Esophagus (tissue), 2 donors: ENCODE data around the gene EEF2. TPM values are rescaled to one million over a fixed set of nuclear protein-coding genes. Genes with fewer than 3 reads are reported as not detected.
"Not testable (repeated sequence)": the region's sequence is repeated elsewhere in the genome, so short reads cannot be mapped to it uniquely, and the experiment has no call there.

Experiments used
- H3K27ac ChIP-seq, 2 donors: one replicate each; pipeline ENCODE4 v1.5.1; 2013; ENCODE audit warnings: low read depth in 2 of 2, mild to moderate bottlenecking in 2 of 2, inconsistent platforms in 1 of 2, low read length in 1 of 2, moderate library complexity in 1 of 2
- H3K27me3 ChIP-seq, 2 donors: one replicate each; pipeline ENCODE4 v1.6.1; 2013; ENCODE audit warnings: low read length in 2 of 2, control low read depth in 1 of 2, mild to moderate bottlenecking in 1 of 2; ENCODE audit not compliant: insufficient read depth in 2 of 2, control insufficient read depth in 1 of 2
- H3K36me3 ChIP-seq, 2 donors: one replicate each; pipeline ENCODE4 v1.6.1; 2013; ENCODE audit warnings: low read length in 1 of 2; ENCODE audit not compliant: control insufficient read depth in 2 of 2, insufficient read depth in 2 of 2
- H3K4me1 ChIP-seq, 2 donors: one replicate each; pipeline ENCODE4 v1.6.1; 2013; ENCODE audit warnings: low read length in 1 of 2; ENCODE audit not compliant: control insufficient read depth in 2 of 2, insufficient read depth in 2 of 2
- H3K4me3 ChIP-seq, 2 donors: one replicate each; pipeline ENCODE4 v1.5.1; 2013; ENCODE audit warnings: low read length in 2 of 2, mild to moderate bottlenecking in 2 of 2, low read depth in 1 of 2, moderate library complexity in 1 of 2
- H3K9me3 ChIP-seq, 2 donors: one replicate each; pipeline ENCODE4 v1.6.1; 2013; ENCODE audit warnings: mild to moderate bottlenecking in 2 of 2, low read depth in 1 of 2, low read length in 1 of 2, moderate library complexity in 1 of 2; ENCODE audit not compliant: control insufficient read depth in 2 of 2, insufficient read depth in 1 of 2
- WGBS, 2 donors: extraction: QIAGEN DNeasy Blood & Tissue Kit; methylation state at CpG; one replicate each; pipeline ENCODE4 v1.1.7; 2013; 5-methylcytosine and 5-hydroxymethylcytosine counted together
- polyA plus RNA-seq, 2 donors: library from polyadenylated mRNA; stranded (reverse); fragments of 200-250 nt; gene quantifications; one replicate each; pipeline ENCODE4 v1.2.3, GENCODE V29; 2013
- donor health status: healthy with polysubstance abuse.
- donor health status: Bipolar disorder and iron deficiency.

The EEF2 gene
- polyA plus RNA-seq, 2 donors = 494 to 820 TPM

- H3K36me3 ChIP-seq, H3K27me3 ChIP-seq, H3K4me3 ChIP-seq, H3K9me3 ChIP-seq, H3K4me1 ChIP-seq, H3K27ac ChIP-seq: not testable (repeated sequence)
- 88 to 90% methylated on average over 22 of the region's 22 CpGs for WGBS, 2 donors
Measured at GRCh38 chr19:3938300-3938950, 46.8 kb downstream of the EEF2 start.

DNA sequence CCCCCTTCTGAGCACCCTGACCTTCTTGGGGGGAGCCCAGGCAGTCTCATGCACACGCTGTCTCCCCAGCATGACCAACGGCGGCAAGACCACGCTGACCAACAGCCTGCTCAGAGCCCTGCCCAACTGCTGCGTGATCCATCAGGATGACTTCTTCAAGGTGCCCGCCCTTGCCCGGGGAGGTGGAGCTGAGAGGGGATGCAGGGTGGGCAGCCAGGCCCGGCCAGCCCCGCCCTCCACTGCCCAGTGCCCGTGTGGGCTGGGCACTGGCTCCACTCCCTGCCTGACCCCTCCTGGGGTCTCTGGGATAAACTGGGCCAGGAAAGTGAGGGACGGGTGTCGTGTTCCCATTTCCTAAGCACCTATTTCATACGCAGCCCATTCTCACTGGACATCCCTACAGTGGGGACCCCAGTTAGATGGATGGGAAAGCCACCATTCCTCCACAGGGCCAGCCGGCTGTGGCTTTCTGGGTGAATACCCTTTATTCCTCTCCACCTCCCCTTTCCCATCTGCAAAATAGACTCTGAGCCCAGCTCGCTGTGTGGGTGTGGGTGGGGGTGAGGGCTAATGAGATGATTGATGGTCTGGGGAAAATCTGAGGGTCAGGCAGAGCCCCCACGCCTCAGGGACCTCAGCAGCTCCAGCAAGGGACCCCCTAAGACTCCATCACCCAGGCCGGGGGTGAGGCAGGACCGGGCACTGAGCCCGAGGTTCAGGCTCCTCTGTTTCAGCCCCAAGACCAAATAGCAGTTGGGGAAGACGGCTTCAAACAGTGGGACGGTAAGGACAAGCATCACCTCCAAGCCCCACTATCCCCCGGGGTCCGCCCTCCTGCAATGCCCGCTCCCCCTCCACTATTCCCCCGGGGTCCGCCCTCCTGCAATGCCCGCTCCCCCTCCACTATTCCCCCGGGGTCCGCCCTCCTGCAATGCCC lies 48.5 kb downstream of the EEF2 start:
- no peaks in the 10 kb centered on the region for H3K36me3 ChIP-seq
- H3K9me3 ChIP-seq = no peaks in the 10 kb centered on the region
- peaks cover 0 to 2% of the 10 kb centered on the region in 2 donors for H3K4me1 ChIP-seq
- no peak overlapping the region for H3K27ac ChIP-seq
- 78 to 80% methylated on average over 26 to 27 of the region's 29 CpGs for WGBS, 2 donors
- H3K27me3 ChIP-seq = no peaks in the 10 kb centered on the region
- H3K4me3 ChIP-seq = no peak overlapping the region

DNA sequence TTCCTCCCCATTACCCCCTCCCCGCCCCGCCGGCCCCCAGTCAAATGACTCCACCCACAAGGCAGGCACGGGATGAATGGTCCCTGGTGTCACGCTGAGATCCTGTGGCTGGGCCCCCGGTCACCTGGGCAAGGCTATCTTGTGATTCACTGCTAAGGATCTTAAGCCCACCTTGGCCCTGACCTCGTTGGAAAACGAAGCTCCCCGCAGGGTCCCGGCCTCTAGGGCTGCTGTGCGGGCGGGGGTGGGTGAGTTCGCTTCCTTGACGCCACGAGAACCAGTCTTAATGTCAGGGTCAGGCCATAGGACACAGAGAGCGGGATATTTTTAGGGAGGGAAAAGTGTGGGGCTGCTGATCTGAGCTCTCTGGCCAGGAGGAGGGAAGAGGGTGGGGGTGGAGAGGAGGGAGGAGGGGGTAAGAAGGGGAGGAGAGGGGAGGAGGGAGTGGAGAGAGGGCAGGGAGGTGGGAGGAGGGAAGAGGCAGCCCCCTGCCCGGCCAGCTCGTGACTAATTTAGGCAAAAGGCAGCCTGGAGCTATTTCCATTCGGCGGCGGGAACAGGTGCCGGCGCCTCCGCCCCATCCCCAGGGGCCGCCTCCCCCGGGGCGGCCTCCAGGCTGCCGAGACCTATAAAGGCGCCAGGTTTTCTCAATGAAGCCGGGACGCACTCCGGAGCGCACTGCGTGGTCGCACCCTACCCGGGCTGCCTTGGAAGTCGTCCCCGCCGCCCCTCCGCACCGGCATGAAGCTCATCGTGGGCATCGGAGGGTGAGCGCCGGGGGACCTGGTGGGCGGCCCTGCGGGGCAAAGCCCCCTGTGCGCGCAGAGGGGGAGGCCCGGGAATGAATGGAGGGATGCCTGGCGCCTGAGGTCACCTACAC lies 52.1 kb downstream of the EEF2 start, which contains the start of gene NMRK2:
TSS of gene NMRK2 (plus strand) at position 139 of the 880 bp plus-strand sequence. CDS start at position 742, 603 bp downstream.
- Histone ChIP-seq H3K9me3 (no peaks in the 10 kb centered on the region), H3K27me3 (no peaks in the 10 kb centered on the region), H3K4me1 (peaks cover 0 to 2% of the 10 kb centered on the region in 2 donors), H3K4me3 (no peak within 1 kb of the TSS), H3K27ac (no peak within 1 kb of the TSS), H3K36me3 (no peaks in the 10 kb centered on the region)
- WGBS, 2 donors = 4 to 5% methylated on average over 46 to 51 of the region's 51 CpGs

DNA sequence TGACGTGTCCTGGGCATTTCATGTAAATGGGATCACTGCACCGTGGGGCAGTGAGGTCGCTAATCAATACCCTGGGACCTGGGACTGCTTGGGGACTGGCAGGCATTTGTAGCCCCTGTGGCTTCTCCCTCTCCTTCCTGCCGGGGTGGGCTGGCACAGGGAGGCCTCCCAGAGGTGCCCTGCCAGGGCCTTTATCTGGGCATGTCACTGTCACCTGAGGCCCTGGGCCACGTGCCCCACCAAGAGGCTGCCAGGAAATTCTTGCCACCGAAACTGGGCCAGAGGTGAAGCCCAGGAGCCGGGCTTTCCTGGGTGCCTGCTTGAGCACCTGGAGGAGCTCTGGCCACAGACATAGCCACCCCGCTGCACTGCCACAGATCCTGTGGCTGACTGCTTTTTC lies 54.2 kb downstream of the EEF2 start:
- H3K4me3 ChIP-seq = no peak overlapping the region
- H3K4me1 ChIP-seq = peaks cover 0 to 2% of the 10 kb centered on the region in 2 donors
- H3K27ac ChIP-seq = no peak overlapping the region
- WGBS, 2 donors = 53 to 56% methylated on average over 8 of the region's 8 CpGs
- no peaks in the 10 kb centered on the region for H3K36me3 ChIP-seq
- H3K9me3 ChIP-seq = no peaks in the 10 kb centered on the region
- H3K27me3 ChIP-seq = no peaks in the 10 kb centered on the region

Other genes starting within 250 kb of the EEF2 start
- gene APBA3, start 223.8 kb downstream of the EEF2 start, polyA plus RNA-seq = 10 to 100 TPM; 12.1 to 16.3 TPM
- 10 to 100 TPM; 80.0 to 83.8 TPM for gene MRPL54, start 222.8 kb downstream of the EEF2 start, polyA plus RNA-seq
- not detected for gene RAX2, start 213.2 kb downstream of the EEF2 start, polyA plus RNA-seq
- gene MATK, start 199.1 kb downstream of the EEF2 start, polyA plus RNA-seq = 1 to 10 TPM; 2.4 to 2.6 TPM
- gene ZFR2, start 116.4 kb downstream of the EEF2 start, polyA plus RNA-seq = under 1 TPM in 1 of 2 donors, not detected in 1; 0.02 TPM
- not detected for gene ATCAY, start 104.8 kb downstream of the EEF2 start, polyA plus RNA-seq
- gene NMRK2, start 52.4 kb downstream of the EEF2 start, polyA plus RNA-seq = under 1 TPM; 0.20 to 0.31 TPM
- gene DAPK3, start 14.4 kb downstream of the EEF2 start, polyA plus RNA-seq = 10 to 100 TPM; 35.3 to 42.4 TPM
- 10 to 100 TPM in 1 of 2 donors, 1 to 10 TPM in 1; 9.6 to 10.9 TPM for gene PIAS4, start 22.3 kb upstream of the EEF2 start, polyA plus RNA-seq
- 10 to 100 TPM; 22.4 to 29.7 TPM for gene ZBTB7A, start 81.4 kb upstream of the EEF2 start, polyA plus RNA-seq
- 100 to 1,000 TPM; 120 to 127 TPM for gene MAP2K2, start 138.7 kb upstream of the EEF2 start, polyA plus RNA-seq
- gene CREB3L3, start 168.2 kb upstream of the EEF2 start, polyA plus RNA-seq = not detected
- 10 to 100 TPM; 16.9 to 22.0 TPM for gene SIRT6, start 197.1 kb upstream of the EEF2 start, polyA plus RNA-seq
- under 1 TPM; 0.21 to 0.59 TPM for gene ANKRD24, start 197.2 kb upstream of the EEF2 start, polyA plus RNA-seq
- under 1 TPM; 0.53 to 0.92 TPM for gene EBI3, start 244.1 kb upstream of the EEF2 start, polyA plus RNA-seq